ENCODE data around the gene LRRC59.
"Not testable (repeated sequence)": the region's sequence is repeated elsewhere in the genome, so short reads cannot be mapped to it uniquely, and the experiment has no call there.

LRRC59 gene

GRCh38 chr17:50423553-50424159 lies 26.3 kb upstream of the LRRC59 start:
- Histone ChIP-seq H3K4me3 (ENCODE audit: extremely low read depth, insufficient read depth, low read length, poor library complexity, severe bottlenecking) (no peak overlapping the region), H3K4me1 (ENCODE audit: control insufficient read depth, insufficient read depth, low read length, poor library complexity, severe bottlenecking) (peaks cover 11% of the 10 kb centered on the region), H3K9me3 (ENCODE audit: control insufficient read depth, low read length) (no peaks in the 10 kb centered on the region), H3K27ac (ENCODE audit: low read depth, low read length, severe bottlenecking) (no peak overlapping the region), H3K36me3 (ENCODE audit: control insufficient read depth, insufficient read depth, low read length) (no peaks in the 10 kb centered on the region)
- 86 to 100% methylated on average over 1 to 2 of the region's 6 CpGs for WGBS, 2 experiments (ENCODE audit: insufficient coverage in 2 of 2)

GRCh38 chr17:50422738-50423137 lies 25.4 kb upstream of the LRRC59 start:
- H3K4me1 ChIP-seq (ENCODE audit: control insufficient read depth, insufficient read depth, low read length, poor library complexity, severe bottlenecking), result peaks cover 11% of the 10 kb centered on the region
- H3K36me3 ChIP-seq (ENCODE audit: control insufficient read depth, insufficient read depth, low read length), result no peaks in the 10 kb centered on the region
- WGBS, 2 experiments (ENCODE audit: insufficient coverage in 2 of 2), result no CpG with 5 or more reads among the region's 2 CpGs
- H3K9me3 ChIP-seq (ENCODE audit: control insufficient read depth, low read length), result no peaks in the 10 kb centered on the region
- no peak overlapping the region for H3K4me3 ChIP-seq (ENCODE audit: extremely low read depth, insufficient read depth, low read length, poor library complexity, severe bottlenecking)
- H3K27ac ChIP-seq (ENCODE audit: low read depth, low read length, severe bottlenecking), result no peak overlapping the region

GRCh38 chr17:50421308-50422051 lies 24.2 kb upstream of the LRRC59 start:
- Histone ChIP-seq H3K4me1 (ENCODE audit: control insufficient read depth, insufficient read depth, low read length, poor library complexity, severe bottlenecking) (peaks cover 11% of the 10 kb centered on the region), H3K4me3 (ENCODE audit: extremely low read depth, insufficient read depth, low read length, poor library complexity, severe bottlenecking) (no peak overlapping the region), H3K27ac (ENCODE audit: low read depth, low read length, severe bottlenecking) (no peak overlapping the region), H3K36me3 (ENCODE audit: control insufficient read depth, insufficient read depth, low read length) (no peaks in the 10 kb centered on the region), H3K9me3 (ENCODE audit: control insufficient read depth, low read length) (no peaks in the 10 kb centered on the region)
- WGBS, 2 experiments (ENCODE audit: insufficient coverage in 2 of 2), result 83% methylated on average over 1 of the region's 3 CpGs; no CpG with 5 or more reads in 1 of the 2 experiments

- no peaks in the 10 kb centered on the region for H3K36me3 ChIP-seq (ENCODE audit: control insufficient read depth, insufficient read depth, low read length)
- H3K9me3 ChIP-seq (ENCODE audit: control insufficient read depth, low read length), result no peaks in the 10 kb centered on the region
- WGBS, 2 experiments (ENCODE audit: insufficient coverage in 2 of 2), result 95 to 96% methylated on average over 5 of the region's 6 CpGs
- peaks cover 10% of the 10 kb centered on the region for H3K4me1 ChIP-seq (ENCODE audit: control insufficient read depth, insufficient read depth, low read length, poor library complexity, severe bottlenecking)
- no peak overlapping the region for H3K27ac ChIP-seq (ENCODE audit: low read depth, low read length, severe bottlenecking)
- H3K4me3 ChIP-seq (ENCODE audit: extremely low read depth, insufficient read depth, low read length, poor library complexity, severe bottlenecking), result no peak overlapping the region
Measured at GRCh38 chr17:50420419-50421112, 23.2 kb upstream of the LRRC59 start.

GRCh38 chr17:50419577-50419976 lies 22.3 kb upstream of the LRRC59 start:
- H3K27ac ChIP-seq (ENCODE audit: low read depth, low read length, severe bottlenecking); H3K36me3 ChIP-seq (ENCODE audit: control insufficient read depth, insufficient read depth, low read length); H3K4me1 ChIP-seq (ENCODE audit: control insufficient read depth, insufficient read depth, low read length, poor library complexity, severe bottlenecking); H3K4me3 ChIP-seq (ENCODE audit: extremely low read depth, insufficient read depth, low read length, poor library complexity, severe bottlenecking); H3K9me3 ChIP-seq (ENCODE audit: control insufficient read depth, low read length): not testable (repeated sequence)
- 95 to 97% methylated on average over 9 to 10 of the region's 10 CpGs for WGBS, 2 experiments (ENCODE audit: insufficient coverage in 2 of 2)

- Histone ChIP-seq H3K4me1 (ENCODE audit: control insufficient read depth, insufficient read depth, low read length, poor library complexity, severe bottlenecking) (no peaks in the 10 kb centered on the region), H3K27ac (ENCODE audit: low read depth, low read length, severe bottlenecking) (no peak overlapping the region), H3K9me3 (ENCODE audit: control insufficient read depth, low read length) (peaks cover 7% of the 10 kb centered on the region), H3K36me3 (ENCODE audit: control insufficient read depth, insufficient read depth, low read length) (no peaks in the 10 kb centered on the region), H3K4me3 (ENCODE audit: extremely low read depth, insufficient read depth, low read length, poor library complexity, severe bottlenecking) (no peak overlapping the region)
- 78 to 90% methylated on average over 3 of the region's 3 CpGs for WGBS, 2 experiments (ENCODE audit: insufficient coverage in 2 of 2)
Measured at GRCh38 chr17:50414808-50415207, 17.5 kb upstream of the LRRC59 start.

- no peaks in the 10 kb centered on the region for H3K36me3 ChIP-seq (ENCODE audit: control insufficient read depth, insufficient read depth, low read length)
- peaks cover 7% of the 10 kb centered on the region for H3K9me3 ChIP-seq (ENCODE audit: control insufficient read depth, low read length)
- no peak overlapping the region for H3K27ac ChIP-seq (ENCODE audit: low read depth, low read length, severe bottlenecking)
- no peaks in the 10 kb centered on the region for H3K4me1 ChIP-seq (ENCODE audit: control insufficient read depth, insufficient read depth, low read length, poor library complexity, severe bottlenecking)
- 91 to 96% methylated on average over 1 to 4 of the region's 4 CpGs for WGBS, 2 experiments (ENCODE audit: insufficient coverage in 2 of 2)
- no peak overlapping the region for H3K4me3 ChIP-seq (ENCODE audit: extremely low read depth, insufficient read depth, low read length, poor library complexity, severe bottlenecking)
Measured at GRCh38 chr17:50412188-50412732, 14.9 kb upstream of the LRRC59 start.

- no peaks in the 10 kb centered on the region for H3K36me3 ChIP-seq (ENCODE audit: control insufficient read depth, insufficient read depth, low read length)
- no peak overlapping the region for H3K4me3 ChIP-seq (ENCODE audit: extremely low read depth, insufficient read depth, low read length, poor library complexity, severe bottlenecking)
- no peak overlapping the region for H3K27ac ChIP-seq (ENCODE audit: low read depth, low read length, severe bottlenecking)
- peaks cover 7% of the 10 kb centered on the region for H3K9me3 ChIP-seq (ENCODE audit: control insufficient read depth, low read length)
- WGBS, 2 experiments (ENCODE audit: insufficient coverage in 2 of 2), result 76% methylated on average over 3 to 4 of the region's 4 CpGs
- H3K4me1 ChIP-seq (ENCODE audit: control insufficient read depth, insufficient read depth, low read length, poor library complexity, severe bottlenecking), result no peaks in the 10 kb centered on the region
Measured at GRCh38 chr17:50407921-50408320, 10.6 kb upstream of the LRRC59 start.

GRCh38 chr17:50406578-50406977 lies 9.3 kb upstream of the LRRC59 start:
- Histone ChIP-seq H3K9me3 (ENCODE audit: control insufficient read depth, low read length) (peaks cover under 1% of the 10 kb centered on the region), H3K4me1 (ENCODE audit: control insufficient read depth, insufficient read depth, low read length, poor library complexity, severe bottlenecking) (no peaks in the 10 kb centered on the region), H3K36me3 (ENCODE audit: control insufficient read depth, insufficient read depth, low read length) (no peaks in the 10 kb centered on the region), H3K4me3 (ENCODE audit: extremely low read depth, insufficient read depth, low read length, poor library complexity, severe bottlenecking) (no peak overlapping the region), H3K27ac (ENCODE audit: low read depth, low read length, severe bottlenecking) (no peak overlapping the region)
- 56 to 78% methylated on average over 2 of the region's 5 CpGs for WGBS, 2 experiments (ENCODE audit: insufficient coverage in 2 of 2)

- not testable (repeated sequence) for H3K4me3 ChIP-seq (ENCODE audit: extremely low read depth, insufficient read depth, low read length, poor library complexity, severe bottlenecking); H3K9me3 ChIP-seq (ENCODE audit: control insufficient read depth, low read length); H3K27ac ChIP-seq (ENCODE audit: low read depth, low read length, severe bottlenecking); H3K4me1 ChIP-seq (ENCODE audit: control insufficient read depth, insufficient read depth, low read length, poor library complexity, severe bottlenecking); H3K36me3 ChIP-seq (ENCODE audit: control insufficient read depth, insufficient read depth, low read length)
- WGBS, 2 experiments (ENCODE audit: insufficient coverage in 2 of 2), result 80 to 90% methylated on average over 1 to 2 of the region's 4 CpGs
Measured at GRCh38 chr17:50405351-50405750, 8.0 kb upstream of the LRRC59 start.
